DOHH2 (cell line): ENCODE data around the gene CMPK2.

ENCODE experiments used
- H3F3A ChIP-seq: fragments of 200-600 bp; sonication (generic), shearing (Covaris generic); 2 replicates; pipeline ENCODE4 v1.6.0; 2016; ENCODE audit warnings: antibody characterized with exemption, mild to moderate bottlenecking; ENCODE audit not compliant: control insufficient read depth, insufficient read depth
- H3K27ac ChIP-seq: fragments of 200-600 bp; sonication (generic); 2 replicates; pipeline ENCODE4 v1.5.1; 2014; ENCODE audit warnings: low read depth, mild to moderate bottlenecking, low read length, moderate library complexity
- H3K27me3 ChIP-seq: fragments of 200-600 bp; sonication (generic); 2 replicates; pipeline ENCODE4 v1.6.1; 2014; ENCODE audit warnings: mild to moderate bottlenecking, low read length, mixed read lengths; ENCODE audit not compliant: control insufficient read depth
- H3K36me3 ChIP-seq: fragments of 200-600 bp; sonication (generic); 2 replicates; pipeline ENCODE4 v1.6.1; 2014; ENCODE audit warnings: mild to moderate bottlenecking, low read length, moderate library complexity, mixed read lengths; ENCODE audit not compliant: control insufficient read depth
- H3K4me1 ChIP-seq: fragments of 200-600 bp; sonication (generic); 2 replicates; pipeline ENCODE4 v1.6.1; 2014; ENCODE audit warnings: mild to moderate bottlenecking, low read length, mixed read lengths; ENCODE audit not compliant: control insufficient read depth
- H3K4me2 ChIP-seq: fragments of 200-600 bp; sonication (generic); 2 replicates; pipeline ENCODE4 v1.6.0; 2014; ENCODE audit warnings: mild to moderate bottlenecking, low read length, moderate library complexity
- H3K4me3 ChIP-seq: fragments of 200-600 bp; sonication (generic); 2 replicates; pipeline ENCODE4 v1.5.1; 2014; ENCODE audit warnings: mild to moderate bottlenecking, low read length, mixed read lengths
- H3K79me2 ChIP-seq: fragments of 200-600 bp; sonication (generic); 2 replicates; pipeline ENCODE4 v1.6.1; 2014; ENCODE audit warnings: mild to moderate bottlenecking, low read length, mixed read lengths; ENCODE audit not compliant: control insufficient read depth
- H3K9me2 ChIP-seq: fragments of 200-600 bp; sonication (generic); replicated peaks from 2 replicates; pipeline ENCODE4 v1.6.1; 2014; ENCODE audit warnings: mild to moderate bottlenecking, low read length, mixed read lengths; ENCODE audit not compliant: control insufficient read depth
- H3K9me3 ChIP-seq: fragments of 200-600 bp; sonication (generic); 2 replicates; pipeline ENCODE4 v1.6.1; 2014; ENCODE audit warnings: antibody characterized with exemption, low read length, mixed read lengths; ENCODE audit not compliant: control insufficient read depth, insufficient read depth
- H4K20me1 ChIP-seq: fragments of 200-600 bp; sonication (generic); 2 replicates; pipeline ENCODE4 v1.6.0; 2014; ENCODE audit warnings: low read depth, mild to moderate bottlenecking, antibody characterized with exemption, low read length, moderate library complexity; ENCODE audit not compliant: control insufficient read depth, insufficient read depth
- EZH2phosphoT487 ChIP-seq: fragments of 200-600 bp; sonication (generic); IDR thresholded peaks from 2 replicates; pipeline ENCODE4 v1.6.1; 2017; ENCODE audit warnings: borderline replicate concordance, mild to moderate bottlenecking, antibody characterized with exemption, low read length, moderate library complexity, mixed read lengths
- TF ChIP-seq, protein P1 (sequence below): fragments of 200-600 bp; sonication (generic); IDR thresholded peaks from one replicate; pipeline ENCODE4 v1.5.1; 2014; ENCODE audit warnings: antibody characterized with exemption, mild to moderate bottlenecking, low read depth, low read length; ENCODE audit not compliant: poor library complexity, severe bottlenecking

CMPK2 gene

DNA sequence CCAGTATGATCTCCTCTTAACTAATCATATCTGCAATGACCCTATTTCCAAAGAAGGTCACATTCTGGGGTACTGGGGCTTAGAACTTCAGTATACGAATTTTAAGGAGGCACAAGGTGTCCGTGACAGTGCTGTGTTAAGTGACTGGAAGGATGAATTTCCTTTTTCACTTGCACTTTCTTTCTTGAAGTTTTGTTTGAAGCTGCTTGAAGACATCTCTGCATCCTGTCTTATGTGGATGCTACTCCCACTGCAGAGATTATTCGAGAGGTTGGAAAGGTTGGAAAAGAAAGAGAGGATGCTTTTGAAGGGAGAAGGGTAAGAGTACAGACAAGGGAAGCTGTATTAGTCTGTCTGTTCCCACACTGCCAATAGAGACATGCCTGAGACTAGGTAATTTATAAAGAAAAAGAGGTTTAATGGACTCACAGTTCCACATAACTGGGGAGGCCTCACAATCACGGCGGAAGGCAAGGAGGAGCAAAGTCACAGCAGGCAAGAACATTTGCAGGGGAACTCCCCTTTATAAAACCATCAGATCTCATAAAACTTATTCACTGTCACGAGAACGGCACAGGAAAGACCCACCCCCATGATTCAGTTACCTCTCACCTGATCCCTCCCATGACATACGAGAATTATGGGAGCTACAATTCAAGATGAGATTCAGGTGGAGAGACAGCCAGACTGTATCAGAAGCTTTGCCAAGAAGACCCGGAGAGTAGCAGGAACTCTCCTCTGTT lies 47.9 kb upstream of the CMPK2 start:
- Histone ChIP-seq H3K4me3 (no peak overlapping the region), H3K27ac (no peak overlapping the region), H3K27me3 (no peaks in the 10 kb centered on the region), H3K9me3 (no peaks in the 10 kb centered on the region), H3K36me3 (no peaks in the 10 kb centered on the region), H4K20me1 (no peaks in the 10 kb centered on the region), H3K79me2 (no peaks in the 10 kb centered on the region), H3K4me1 (peaks cover 20% of the 10 kb centered on the region), H3K9me2 (no peaks in the 10 kb centered on the region), H3K4me2 (no peak overlapping the region), H3F3A (no peaks in the 10 kb centered on the region)
- TF ChIP-seq, protein P1, sequence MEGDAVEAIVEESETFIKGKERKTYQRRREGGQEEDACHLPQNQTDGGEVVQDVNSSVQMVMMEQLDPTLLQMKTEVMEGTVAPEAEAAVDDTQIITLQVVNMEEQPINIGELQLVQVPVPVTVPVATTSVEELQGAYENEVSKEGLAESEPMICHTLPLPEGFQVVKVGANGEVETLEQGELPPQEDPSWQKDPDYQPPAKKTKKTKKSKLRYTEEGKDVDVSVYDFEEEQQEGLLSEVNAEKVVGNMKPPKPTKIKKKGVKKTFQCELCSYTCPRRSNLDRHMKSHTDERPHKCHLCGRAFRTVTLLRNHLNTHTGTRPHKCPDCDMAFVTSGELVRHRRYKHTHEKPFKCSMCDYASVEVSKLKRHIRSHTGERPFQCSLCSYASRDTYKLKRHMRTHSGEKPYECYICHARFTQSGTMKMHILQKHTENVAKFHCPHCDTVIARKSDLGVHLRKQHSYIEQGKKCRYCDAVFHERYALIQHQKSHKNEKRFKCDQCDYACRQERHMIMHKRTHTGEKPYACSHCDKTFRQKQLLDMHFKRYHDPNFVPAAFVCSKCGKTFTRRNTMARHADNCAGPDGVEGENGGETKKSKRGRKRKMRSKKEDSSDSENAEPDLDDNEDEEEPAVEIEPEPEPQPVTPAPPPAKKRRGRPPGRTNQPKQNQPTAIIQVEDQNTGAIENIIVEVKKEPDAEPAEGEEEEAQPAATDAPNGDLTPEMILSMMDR = no peak
- no peak for TF ChIP-seq EZH2phosphoT487

DNA sequence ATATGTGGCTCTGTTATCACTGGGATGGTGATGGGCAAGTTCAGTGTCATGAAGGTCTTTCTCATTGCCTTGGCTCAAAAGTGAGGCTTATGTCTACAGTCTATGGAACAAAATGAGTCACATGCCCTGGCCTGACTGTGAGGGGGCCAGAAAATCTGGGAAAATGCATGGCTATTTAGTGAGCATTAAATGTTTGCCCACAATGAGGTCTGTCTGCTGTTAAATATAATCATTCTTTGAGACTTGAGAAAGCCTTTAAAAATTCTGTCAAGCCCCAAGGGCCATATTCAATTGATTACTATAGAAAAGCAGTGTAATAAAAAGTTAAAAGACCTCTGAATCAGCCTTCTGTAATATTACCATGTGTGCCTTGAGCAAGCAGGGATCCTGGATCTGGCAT lies 46.0 kb upstream of the CMPK2 start:
- TF ChIP-seq, protein P1 = no peak
- TF ChIP-seq EZH2phosphoT487 = no peak
- Histone ChIP-seq H4K20me1 (no peaks in the 10 kb centered on the region), H3K4me1 (peaks cover 20% of the 10 kb centered on the region), H3K36me3 (no peaks in the 10 kb centered on the region), H3K9me3 (no peaks in the 10 kb centered on the region), H3K4me3 (no peak overlapping the region), H3K4me2 (no peak overlapping the region), H3K27ac (no peak overlapping the region), H3K27me3 (no peaks in the 10 kb centered on the region), H3K9me2 (no peaks in the 10 kb centered on the region), H3K79me2 (no peaks in the 10 kb centered on the region), H3F3A (no peaks in the 10 kb centered on the region)

DNA sequence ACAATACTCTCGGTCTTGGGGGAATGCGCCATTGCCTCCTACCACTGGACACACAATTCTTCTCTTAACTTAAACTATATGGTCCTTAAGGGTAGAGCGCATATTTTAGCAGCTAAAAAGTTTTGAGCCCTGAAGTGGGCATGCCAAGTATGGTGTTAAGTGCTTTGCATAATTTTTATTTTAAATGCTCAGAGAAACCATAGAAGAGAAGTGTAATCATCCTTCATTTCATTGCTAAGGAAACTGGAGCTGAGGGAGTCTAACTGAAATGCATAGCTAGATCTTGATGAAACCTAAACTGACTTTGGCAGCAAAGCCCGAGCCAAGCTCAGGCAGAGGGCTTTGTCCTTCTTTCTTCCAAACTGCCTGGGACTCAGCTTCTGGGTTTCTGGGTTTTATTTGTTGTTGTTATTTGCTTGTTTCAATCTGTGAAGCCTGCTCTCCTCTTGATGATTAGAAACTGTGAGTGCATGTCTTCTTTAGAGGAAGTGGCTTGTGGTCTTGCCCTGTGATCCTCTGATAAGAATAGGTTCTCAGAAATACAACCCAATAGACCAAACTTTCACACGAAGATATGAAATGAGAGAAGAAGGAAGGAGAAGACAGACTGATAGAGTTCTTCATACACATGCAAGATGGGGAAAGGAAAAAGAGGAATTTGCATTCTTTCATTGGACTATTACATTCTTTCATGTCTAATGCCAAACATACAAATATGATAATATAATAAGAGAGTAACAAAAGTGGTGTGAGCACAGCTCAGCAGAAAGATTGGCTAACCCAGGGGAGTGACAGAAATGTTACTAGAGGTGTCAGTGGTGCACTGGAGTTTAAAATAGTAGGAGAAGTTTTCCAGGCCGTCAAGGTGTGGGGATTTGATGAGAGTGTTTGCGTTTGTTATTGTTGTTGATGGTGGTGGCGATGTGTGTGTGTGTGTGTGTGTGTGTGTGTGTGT lies 44.0 kb upstream of the CMPK2 start:
- Histone ChIP-seq H3K4me3 (peak overlapping the region; percentile 48), H3K9me3 (no peaks in the 10 kb centered on the region), H3F3A (no peaks in the 10 kb centered on the region), H3K36me3 (no peaks in the 10 kb centered on the region), H3K79me2 (no peaks in the 10 kb centered on the region), H3K4me2 (peak overlapping the region; percentile 64), H3K4me1 (peaks cover 20% of the 10 kb centered on the region), H3K27ac (peak overlapping the region; percentile 41), H3K27me3 (no peaks in the 10 kb centered on the region), H3K9me2 (no peaks in the 10 kb centered on the region), H4K20me1 (no peaks in the 10 kb centered on the region)
- TF ChIP-seq, protein P1 = no peak
- TF ChIP-seq EZH2phosphoT487 = no peak
